ENCODE results near the gene MAP2K4.

MAP2K4 gene

DNA sequence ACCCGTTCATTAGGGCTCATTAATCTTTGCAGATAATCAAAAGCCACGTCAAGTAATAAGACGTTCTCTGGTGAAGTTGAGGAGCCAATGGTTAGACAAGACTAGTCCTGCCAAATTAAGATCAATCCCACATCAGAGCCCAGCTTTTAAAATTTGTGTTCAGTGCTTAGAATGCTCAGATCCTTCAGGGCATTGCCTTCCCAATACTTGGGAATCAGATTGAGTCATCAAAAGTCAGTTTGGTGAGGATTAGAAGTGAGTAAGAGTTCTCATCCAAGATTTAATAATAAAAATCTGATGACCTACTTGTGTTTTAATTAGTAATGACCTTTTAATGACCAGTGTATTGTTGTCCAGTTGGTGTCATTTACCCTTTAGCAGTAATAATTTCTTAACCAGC lies 19.8 kb downstream of the MAP2K4 start:
- no peak for DNase-seq (ENCODE audit: low read depth)

DNA sequence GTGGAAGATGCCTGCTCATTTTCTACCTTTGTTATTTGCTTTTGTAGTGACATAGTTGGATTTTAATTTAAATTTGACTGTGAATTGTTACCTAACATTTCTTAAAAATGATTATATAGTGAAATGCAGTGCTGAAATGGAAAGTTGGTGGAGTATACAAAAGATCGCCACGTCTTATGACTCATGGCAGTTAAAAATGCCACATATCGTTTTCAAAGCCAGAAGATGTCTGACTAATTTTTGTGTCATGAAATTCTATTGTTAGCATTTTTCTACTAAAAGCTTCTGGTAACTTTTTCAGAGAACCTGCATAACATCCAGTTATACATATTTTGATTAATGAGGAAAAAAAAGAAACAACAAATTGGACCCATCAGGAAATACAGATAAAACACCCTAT lies 20.6 kb downstream of the MAP2K4 start:
- no peak for DNase-seq (ENCODE audit: low read depth)

DNA sequence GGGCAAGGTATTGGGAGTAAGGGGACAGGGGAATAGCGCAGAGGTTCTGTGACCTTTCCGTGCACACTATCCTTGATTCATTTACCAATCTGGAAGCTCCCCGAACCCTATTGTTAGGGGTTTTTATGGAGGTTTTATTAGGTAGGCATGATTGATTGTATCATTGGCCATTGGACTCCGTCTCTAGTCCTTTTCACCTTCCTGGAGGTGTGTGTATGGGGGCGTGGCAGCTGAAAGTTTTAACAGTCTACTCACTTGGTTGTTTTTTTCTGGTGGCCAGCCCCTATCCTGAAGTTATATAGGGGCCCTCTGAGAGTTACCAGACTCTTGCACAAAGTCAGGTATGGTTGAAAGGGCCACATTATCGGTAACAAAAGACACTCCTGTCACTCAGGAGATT lies 23.0 kb downstream of the MAP2K4 start:
- DNase-seq (ENCODE audit: low read depth): no peak

DNA sequence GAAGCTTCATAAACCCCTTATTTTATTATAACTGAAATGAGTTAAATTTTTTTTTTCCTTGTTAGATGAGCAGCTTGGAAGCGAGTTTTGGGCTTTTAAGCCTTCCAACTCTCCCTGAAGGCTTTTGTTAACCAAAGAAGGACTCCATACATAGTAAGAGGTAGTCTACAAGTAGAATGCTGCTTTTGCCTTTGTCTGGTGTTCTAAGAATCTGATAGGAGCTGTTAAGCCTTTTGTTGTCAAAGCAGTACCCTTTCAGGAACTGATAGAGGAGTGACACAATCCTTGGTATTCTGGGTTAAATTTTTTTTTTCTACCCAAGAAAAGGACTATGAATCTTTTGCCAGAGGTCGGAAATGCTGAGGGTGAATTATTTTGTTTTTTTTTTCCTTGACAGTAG lies 26.1 kb downstream of the MAP2K4 start:
- no peak for DNase-seq (ENCODE audit: low read depth)

DNA sequence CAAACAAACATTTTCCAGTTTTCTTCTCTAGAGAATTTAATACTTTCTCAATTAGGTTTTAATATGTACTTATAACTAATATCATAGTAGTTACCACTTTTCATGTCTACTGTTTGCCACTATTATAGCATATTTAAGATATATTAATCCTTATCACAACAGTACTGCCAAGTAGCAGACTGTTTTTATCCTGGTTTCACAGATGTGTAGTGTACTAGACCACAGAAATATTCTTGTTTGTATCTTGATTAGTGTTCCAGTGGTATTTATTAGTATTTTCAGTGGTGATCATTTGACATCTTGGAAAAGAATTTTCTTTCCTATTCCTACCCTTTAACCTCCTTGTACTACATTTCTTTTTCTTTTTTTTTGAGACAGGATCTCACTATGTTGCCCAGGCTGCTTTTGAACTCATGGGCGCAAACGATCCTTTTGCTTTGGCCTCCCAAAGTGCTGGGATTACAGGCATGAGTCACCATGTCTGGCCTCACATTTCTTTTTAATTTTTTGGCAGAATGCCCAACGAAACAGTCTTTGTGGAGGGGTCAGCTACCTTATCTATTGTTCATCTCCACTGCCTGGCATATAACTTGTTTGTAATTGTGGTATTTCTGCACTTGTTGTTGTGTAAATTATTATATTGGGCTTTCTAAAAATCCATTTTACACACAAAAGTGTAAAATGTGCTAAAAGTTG lies 27.2 kb downstream of the MAP2K4 start:
- no peak for DNase-seq (ENCODE audit: low read depth)

DNA sequence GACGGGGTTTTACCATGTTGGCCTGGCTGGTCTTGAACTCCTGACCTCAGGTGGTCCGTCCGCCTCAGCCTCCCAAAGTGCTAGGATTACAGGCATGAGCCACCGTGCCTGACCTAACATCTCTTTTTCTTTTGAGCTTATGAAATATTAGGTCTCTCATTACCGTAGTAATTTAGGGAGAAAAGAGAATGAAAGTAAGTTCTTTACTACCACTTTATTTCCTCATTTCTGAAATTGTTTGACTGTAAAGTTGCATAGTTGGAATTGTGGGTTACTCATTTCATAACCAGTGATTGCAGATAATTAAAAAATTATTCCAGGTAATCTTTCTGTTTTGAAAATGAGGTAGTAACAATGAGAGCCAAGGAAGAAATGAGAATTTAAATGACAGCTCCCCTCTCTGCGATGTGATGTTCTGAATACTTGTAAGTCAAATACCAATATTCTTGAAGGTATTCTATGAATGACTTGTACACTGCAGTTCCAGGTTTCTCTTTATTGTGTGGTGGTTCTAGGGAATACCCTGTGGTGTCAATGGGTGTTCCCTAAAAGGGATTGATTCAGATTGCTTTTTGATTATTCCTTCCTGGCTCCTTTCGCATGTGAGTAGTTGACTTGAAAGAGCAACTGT lies 28.3 kb downstream of the MAP2K4 start:
- DNase-seq (ENCODE audit: low read depth): no peak

DNA sequence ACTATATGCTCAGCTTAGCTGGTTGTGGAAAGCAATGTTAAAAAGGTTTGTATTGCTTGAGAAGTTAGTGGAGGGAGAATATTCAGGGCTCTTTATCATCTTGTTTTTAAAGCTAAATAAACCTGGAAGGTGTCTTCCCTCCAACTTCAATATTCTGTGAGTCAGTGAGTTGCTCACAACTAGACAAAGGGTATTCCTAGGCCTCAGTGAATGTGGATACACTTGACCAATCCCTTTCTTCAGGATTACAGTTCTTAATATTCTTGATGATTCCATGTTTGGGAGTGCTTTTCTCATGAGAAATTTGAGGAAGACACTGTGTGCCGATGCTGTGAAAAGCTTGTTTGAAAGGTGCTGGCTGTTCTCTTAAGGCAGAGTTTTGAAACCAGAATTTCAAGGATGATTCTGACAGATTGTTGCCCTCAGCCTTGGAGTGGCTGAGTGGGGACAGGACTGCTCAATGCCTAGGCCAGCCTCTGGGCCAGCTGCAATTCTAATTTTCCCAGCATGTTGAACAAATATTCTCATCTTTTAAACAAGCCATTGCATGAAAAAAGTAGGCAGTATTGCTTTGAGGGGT lies 30.1 kb downstream of the MAP2K4 start:
- DNase-seq (ENCODE audit: low read depth): no peak

DNA sequence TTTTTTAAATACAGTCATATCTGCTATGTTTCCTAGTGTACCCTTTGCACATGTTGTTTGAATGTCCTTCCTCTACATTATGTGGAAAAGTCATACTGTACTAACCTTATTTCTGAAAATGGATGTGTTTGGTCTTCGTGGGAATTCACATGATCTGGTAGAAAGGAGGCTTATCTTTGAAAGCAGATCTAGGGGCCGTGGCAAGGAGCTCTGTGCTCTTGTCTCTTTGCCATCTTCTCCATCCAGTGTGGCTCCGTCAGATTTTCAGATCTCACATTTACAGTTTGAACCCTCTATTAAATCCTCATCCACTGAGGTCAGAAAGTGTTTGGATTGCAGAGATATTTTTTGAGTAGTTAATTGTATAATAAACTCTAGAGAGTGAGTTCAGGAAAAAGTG lies 32.9 kb downstream of the MAP2K4 start:
- DNase-seq (ENCODE audit: low read depth): no peak

DNA sequence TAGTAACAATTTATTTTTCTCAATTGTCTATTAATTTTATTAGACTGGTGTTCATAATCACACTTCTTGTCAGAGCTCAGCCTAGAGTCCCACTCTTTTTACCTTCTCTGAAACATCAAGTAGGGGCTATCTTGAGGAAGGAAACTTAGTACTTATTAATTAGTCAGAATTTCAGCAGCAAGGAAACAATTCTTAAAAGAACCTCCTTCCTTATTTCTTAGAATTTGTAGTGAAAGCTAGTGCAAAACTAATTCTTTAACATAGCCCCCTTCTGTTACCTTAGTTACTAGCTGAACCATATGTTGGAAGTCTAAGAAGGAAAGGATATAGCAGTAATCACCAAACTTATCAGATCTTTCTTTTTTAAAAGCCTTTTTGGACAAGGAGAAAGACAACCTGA lies 35.2 kb downstream of the MAP2K4 start:
- no peak for DNase-seq (ENCODE audit: low read depth)

DNA sequence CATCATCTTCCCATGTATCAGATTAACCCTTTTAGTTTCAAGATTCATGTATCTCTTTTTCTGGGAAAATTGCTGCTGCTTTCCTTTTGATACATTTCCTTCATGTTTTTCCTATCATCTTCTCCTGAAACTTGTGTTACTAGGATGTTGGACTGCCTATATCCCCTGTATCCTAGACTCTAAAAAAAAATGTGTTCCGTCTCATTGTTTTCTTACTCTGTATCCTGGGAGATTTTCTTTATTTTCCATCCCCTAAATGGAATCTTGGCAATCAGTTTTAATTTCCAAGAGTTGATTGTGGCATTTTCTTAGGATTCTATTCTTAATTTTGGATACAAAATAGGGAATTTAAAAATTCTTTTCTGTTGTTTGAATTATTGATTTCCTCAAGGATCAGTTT lies 36.8 kb downstream of the MAP2K4 start:
- DNase-seq (ENCODE audit: low read depth): no peak

DNA sequence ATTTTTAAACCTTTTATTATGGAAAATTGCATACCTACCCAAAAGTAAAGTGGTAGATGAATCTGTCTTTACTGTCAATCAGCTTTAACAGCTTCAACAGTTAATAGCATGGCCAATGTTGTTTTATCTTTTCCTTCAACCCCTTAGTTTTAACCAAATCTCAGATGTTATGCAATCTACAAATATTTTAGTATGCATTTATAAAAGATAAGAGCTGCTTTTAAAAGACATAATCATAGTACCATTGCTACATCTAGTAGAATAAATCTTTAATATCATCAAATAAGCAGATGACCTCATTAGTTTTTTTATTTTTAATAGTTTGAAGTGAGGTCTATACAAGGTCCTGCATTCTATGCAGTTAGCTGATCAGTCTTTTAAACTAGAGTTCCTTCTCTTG lies 37.9 kb downstream of the MAP2K4 start:
- DNase-seq (ENCODE audit: low read depth): no peak

DNA sequence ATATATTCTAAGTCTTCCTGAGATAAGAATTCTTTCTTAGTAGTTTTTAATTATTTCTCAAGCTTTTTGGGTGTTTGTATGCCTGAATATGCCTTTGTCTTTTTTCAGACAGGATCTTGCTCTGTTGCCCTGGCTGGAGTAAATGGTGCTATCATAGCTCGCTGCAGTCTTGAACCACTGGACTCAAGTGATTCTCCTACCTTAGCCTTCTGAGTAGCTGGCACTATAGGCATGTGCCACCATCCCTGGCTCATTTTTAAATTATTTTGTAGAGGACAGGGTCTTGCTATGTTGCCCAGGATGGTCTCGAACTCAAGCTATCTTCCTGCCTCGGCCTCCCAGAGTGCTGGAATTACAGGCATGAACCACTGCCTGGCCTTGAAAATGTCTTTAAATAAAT lies 41.6 kb downstream of the MAP2K4 start:
- DNase-seq (ENCODE audit: low read depth): no peak

DNA sequence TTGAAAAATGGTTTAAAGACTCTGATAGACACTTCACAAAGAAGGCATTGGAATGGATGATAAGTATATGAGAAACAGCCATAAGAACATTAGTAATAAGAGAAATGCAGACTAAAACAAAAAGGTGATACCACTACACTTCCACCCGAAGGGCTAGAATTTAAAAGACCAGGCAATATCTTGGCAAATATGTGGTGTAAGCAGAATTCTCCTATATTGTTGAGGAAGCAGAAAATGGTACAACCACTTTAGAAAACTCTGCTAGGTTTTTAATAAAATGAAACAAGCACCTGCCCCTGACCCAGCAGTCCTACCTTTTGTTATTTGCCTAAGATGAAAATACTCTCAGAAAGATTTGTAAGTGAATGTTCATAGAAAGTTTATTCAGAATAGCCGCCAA lies 43.7 kb downstream of the MAP2K4 start:
- DNase-seq (ENCODE audit: low read depth): no peak

DNA sequence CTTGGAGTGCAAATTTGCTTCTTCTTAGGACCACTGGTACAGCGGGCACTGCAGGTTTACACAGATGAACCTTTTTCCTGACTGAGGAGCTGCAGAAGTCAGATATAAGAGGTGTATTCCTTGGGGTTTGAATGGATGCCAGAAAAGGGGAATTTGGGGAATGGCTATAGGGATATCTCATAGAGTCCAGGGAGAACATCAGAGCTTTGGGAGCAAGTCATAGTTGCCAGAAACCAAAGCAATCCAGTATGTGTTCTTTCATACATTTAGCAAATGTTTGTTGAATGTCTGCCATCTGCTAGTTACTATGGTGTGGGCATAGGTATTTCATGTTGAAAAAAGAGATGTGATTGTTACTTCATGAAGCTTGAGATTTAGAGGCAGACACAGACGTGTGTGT lies 46.8 kb downstream of the MAP2K4 start:
- DNase-seq (ENCODE audit: low read depth): no peak

DNA sequence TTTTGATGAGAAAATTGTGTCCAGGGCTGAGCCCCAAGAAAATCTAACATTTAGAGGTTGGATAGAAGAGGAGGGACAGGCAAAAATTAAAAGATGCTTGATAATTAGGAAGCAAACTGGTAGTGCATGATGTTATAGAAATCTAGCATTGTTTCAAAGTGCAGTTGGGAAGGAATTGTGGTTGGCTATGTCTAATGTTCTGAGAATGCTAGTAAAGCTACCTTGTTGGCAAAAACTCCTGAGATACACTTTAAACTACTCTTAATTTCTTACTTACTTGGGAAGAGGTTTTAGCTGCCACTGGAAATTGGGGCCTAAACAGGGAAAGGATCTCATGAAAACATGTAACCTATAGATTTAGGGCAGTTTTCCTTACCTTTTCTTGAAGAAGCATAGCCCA lies 48.3 kb downstream of the MAP2K4 start:
- DNase-seq (ENCODE audit: low read depth): no peak

DNA sequence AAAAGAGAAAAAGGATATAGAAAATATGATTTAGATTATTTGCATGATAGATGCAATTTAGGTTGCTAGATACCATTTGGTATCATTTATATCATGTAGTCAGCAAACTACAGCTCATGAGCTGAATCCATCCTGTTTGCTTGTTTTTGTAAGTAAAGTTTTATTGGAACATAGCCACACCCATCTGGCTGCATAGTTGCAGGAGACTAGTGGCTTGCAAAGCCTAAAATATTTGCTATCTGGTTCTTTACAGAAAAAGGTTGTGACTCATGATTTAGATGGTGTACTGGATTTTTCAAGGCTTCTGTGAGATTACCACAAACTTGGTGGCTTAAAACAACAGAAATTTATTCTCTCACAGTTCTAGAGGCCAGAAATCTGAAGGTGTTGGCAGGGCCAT lies 49.9 kb downstream of the MAP2K4 start:
- DNase-seq (ENCODE audit: low read depth): no peak

DNA sequence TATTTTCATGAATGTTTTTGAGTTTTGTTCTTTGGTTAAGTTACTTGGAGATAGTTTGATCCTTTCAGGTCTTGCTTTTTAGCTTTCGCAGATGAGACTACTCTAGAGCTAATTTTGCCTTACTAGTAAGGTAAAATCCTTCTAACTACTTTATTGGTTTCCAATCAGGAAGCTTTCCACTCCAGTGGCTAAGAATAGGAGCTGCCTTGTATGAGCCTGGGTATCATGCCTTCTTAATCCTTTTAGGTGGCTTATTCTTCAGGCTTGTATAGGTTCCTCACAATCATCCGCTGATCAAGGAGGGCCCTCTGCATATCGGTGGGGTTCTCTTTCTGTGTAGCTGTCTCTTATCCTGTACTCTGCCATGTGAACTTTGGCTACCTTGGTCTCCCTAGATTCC lies 53.7 kb downstream of the MAP2K4 start:
- no peak for DNase-seq (ENCODE audit: low read depth)

DNA sequence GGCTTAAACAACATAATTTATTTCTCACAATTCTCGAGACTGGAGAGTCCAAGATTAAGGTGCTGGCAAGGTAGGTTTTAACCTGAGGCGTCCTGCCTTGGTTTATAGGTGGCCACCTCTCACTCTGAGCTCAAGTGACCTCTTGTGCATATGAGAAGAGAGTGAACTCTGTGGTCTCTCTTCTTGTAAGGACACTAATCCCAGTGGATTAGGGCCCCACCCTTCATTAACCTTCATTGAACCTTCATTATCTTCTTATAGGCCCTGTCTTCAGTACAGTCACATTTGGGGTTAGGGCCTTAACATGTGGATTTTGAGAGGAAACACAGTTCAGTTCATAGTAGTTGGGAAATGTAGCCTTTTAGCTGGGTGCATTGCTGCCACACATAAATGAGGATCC lies 57.1 kb downstream of the MAP2K4 start:
- no peak for DNase-seq (ENCODE audit: low read depth)

DNA sequence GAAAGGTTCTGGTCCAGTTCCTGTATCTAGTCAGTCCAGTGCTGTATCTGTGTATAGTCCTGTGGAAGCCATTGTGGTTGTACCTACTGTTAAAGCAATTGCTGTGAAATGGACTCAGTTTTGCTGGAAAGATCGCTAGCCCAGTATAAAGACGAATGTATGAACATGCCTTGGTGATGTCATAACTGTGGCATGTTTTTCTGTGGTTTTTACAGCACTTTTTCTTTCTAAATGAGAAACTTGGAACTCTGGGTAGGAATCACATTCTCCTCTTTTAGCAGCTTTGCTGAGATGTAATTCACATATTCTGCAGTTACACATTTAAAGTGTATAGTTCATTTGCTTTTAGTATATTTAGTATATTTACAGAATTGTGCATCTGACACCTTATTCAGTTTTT lies 58.1 kb downstream of the MAP2K4 start:
- no peak for DNase-seq (ENCODE audit: low read depth)

DNA sequence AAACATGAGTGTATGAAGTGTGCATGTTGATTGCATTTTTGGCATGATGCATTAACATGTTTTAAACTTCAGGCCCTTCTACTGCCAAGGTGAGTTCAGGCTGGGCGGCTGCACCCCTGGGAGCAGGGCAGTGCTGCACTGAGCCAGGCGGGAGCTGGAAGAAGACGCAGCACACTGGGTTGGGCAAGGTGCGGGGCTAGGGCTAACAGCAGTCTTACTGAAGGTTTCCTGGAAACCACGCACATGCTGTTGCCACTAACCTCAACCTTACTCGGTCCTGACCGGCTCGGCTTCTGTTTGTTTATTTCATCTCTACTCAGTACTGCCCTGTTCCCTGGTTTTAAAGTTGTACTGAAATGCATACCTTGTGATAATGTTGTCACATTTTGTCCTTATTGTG lies 61.0 kb downstream of the MAP2K4 start:
- DNase-seq (ENCODE audit: low read depth): no peak

DNA sequence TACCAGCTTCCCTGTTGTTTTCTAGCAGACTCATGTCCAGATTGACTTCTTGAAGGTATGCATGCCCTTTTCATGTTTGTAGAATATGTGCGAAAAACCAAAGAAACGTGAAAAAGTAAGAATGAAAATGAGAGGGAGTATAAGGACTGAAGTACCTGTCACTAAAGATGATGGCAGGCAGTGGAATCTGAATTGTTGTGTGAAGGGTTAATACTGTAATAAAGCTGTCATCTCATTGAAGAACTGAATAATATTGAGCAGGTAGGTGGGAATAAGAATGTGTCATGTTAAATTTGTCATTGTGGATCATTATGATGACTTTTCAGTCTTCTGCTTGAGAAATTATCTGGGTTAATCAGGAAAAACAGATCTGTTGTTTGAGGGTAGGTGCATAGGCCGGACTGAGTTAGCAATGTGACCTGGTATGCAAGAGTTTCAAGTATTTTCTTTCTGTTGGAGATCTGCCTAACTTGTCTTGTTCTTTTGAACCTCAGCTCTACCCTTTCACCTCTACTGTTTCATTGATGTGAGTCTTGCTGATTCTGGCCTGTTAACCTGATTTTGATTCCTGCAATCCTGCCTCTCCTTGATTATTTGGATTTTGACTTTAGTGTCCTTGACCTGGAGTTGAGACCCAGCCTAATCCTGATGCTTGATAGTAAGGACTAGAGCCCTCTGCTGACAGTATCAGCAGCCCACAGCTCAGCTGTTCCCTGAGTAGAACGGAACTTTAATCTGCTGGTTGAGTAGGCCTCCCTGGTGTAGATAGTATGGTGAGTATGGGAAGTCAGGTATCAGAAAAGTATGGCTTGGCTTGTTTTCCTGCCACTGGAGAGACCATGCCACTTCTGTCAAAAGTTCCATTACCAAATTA lies 64.6 kb downstream of the MAP2K4 start:
- no peak for DNase-seq (ENCODE audit: low read depth)

DNA sequence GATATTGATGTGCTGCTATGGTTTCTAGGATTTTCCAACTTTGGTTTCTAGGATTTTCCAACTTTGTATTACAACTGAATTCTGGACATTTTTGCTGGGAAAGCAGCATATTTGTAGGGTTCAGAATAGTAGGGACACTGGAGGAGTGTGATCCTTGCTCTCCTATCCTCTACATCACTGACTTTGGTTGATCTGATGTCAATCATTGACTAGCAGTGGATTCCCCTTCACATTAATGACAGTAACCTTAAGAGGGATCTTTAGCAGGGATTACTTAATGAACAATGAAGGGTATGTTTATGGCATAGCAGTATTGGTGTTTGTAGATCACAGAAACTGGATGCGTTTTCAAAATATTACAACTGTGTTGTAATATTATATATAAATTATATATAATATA lies 67.4 kb downstream of the MAP2K4 start:
- no peak for DNase-seq (ENCODE audit: low read depth)

DNA sequence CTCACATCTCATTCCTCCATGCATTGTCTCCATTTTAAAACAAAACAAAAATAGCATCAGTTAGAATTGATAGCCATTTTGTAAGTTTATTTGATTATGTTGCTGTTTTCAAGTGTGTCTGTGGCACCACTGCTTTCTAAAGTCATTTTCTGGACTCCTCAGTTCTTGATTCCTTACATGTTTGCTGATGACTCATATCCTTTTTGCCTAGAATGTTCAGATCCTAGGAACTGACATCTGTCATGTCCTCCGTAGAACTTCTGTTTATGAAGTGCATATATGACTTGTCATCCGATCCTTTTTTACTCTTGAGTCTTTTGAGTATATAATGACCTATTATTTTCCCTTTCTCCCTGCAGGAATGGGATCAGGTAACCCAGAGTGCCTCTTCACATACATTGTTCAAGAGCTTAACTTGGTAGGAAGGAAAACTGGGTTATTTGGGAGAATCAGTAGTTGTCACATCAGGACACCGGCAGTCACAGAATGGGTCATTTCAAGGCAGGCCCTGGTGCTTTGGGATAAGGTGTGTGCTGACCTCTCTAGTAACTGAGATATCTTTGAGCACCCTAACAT lies 69.2 kb downstream of the MAP2K4 start:
- DNase-seq (ENCODE audit: low read depth): no peak
